Endodermal cell (in vitro differentiated cells): Measurements from ENCODE around the gene SLC22A14. TPM values are rescaled to one million over a fixed set of nuclear protein-coding genes. Genes with fewer than 3 reads are reported as not detected.
A peak's percentile ranks its signal among the peaks of the same experiment; 100 is the strongest.

Experiments used
- DNase-seq: peaks from one replicate; pipeline ENCODE4 v3.0.0-alpha.2; 2017
- H3K27ac ChIP-seq: 2 replicates; pipeline ENCODE4 v1.5.1; 2013; ENCODE audit warnings: mild to moderate bottlenecking, low read depth, low read length, moderate library complexity
- H3K27me3 ChIP-seq: 2 replicates; pipeline ENCODE4 v1.6.1; 2013; ENCODE audit warnings: mild to moderate bottlenecking, low read length, moderate library complexity; ENCODE audit not compliant: insufficient read depth, control insufficient read depth, poor library complexity, severe bottlenecking
- H3K36me3 ChIP-seq: 2 replicates; pipeline ENCODE4 v1.7.0; 2013; ENCODE audit warnings: mild to moderate bottlenecking, low read length, moderate library complexity; ENCODE audit not compliant: control insufficient read depth, insufficient read depth
- H3K4me1 ChIP-seq: one replicate; pipeline ENCODE4 v1.7.0; 2013; ENCODE audit warnings: low read length; ENCODE audit not compliant: control insufficient read depth, insufficient read depth
- H3K4me3 ChIP-seq: 2 replicates; pipeline ENCODE4 v1.5.1; 2013; ENCODE audit warnings: mild to moderate bottlenecking, low read length, moderate library complexity
- H3K9ac ChIP-seq: 2 replicates; pipeline ENCODE4 v1.6.1; 2013; ENCODE audit warnings: mild to moderate bottlenecking, low read length, moderate library complexity; ENCODE audit not compliant: poor library complexity, severe bottlenecking; ENCODE audit errors: extremely low read depth
- H3K9me3 ChIP-seq: 2 replicates; pipeline ENCODE4 v1.6.1; 2013; ENCODE audit warnings: mild to moderate bottlenecking, low read length, moderate library complexity; ENCODE audit not compliant: control insufficient read depth
- H3K27ac Mint-ChIP-seq: 2 replicates; pipeline ENCODE4 v1.8.0; 2020; ENCODE audit warnings: mixed read lengths
- H3K27me3 Mint-ChIP-seq: 2 replicates; pipeline ENCODE4 v1.8.0; 2021; ENCODE audit warnings: mild to moderate bottlenecking, mixed read lengths; ENCODE audit not compliant: insufficient read depth
- H3K36me3 Mint-ChIP-seq: 2 replicates; pipeline ENCODE4 v1.8.0; 2020; ENCODE audit warnings: low read depth, mixed read lengths
- H3K4me1 Mint-ChIP-seq: 2 replicates; pipeline ENCODE4 v1.8.0; 2020; ENCODE audit warnings: mixed read lengths
- H3K4me3 Mint-ChIP-seq: 2 replicates; pipeline ENCODE4 v1.8.0; 2020; ENCODE audit warnings: mild to moderate bottlenecking, moderate library complexity, mixed read lengths
- H3K9me3 Mint-ChIP-seq: 2 replicates; pipeline ENCODE4 v1.8.0; 2020; ENCODE audit warnings: mild to moderate bottlenecking, mixed read lengths
- CTCF ChIP-seq: fragments of 200-600 bp; sonication (generic); conservative IDR thresholded peaks from 2 replicates; pipeline ENCODE4 v1.5.0; 2021; ENCODE audit warnings: antibody characterized with exemption, mild to moderate bottlenecking
- WGBS, 2 experiments: methylation state at CpG; one replicate each; pipeline versions ENCODE4 v1.1.5 to v1.1.7; 2013; ENCODE audit warnings: missing lambda C conversion rate in 2 of 2, mixed read lengths in 1 of 2; ENCODE audit not compliant: insufficient coverage in 1 of 2, insufficient read length in 1 of 2; 5-methylcytosine and 5-hydroxymethylcytosine counted together
- long read RNA-seq, 4 experiments: library from polyadenylated mRNA in 2 of 4; library from RNA in 1 of 4; library from capped mRNA in 1 of 4; stranded (forward) in 3 of 4; unstranded in 1 of 4; transcript quantifications; one replicate each; pipeline ENCODE4 v2.0.0, GENCODE V29; 2020 to 2021; ENCODE audit warnings: inconsistent platforms in 1 of 4
- polyA plus RNA-seq, 2 experiments: library from polyadenylated mRNA; stranded (reverse); fragments of 50-300 nt; gene quantifications; one replicate each; pipeline ENCODE4 v1.2.3, GENCODE V29; 2013
- total RNA-seq, 2 donors: library from RNA; stranded (reverse); fragmentation: NEBNext Ultra II Directional in 1 of 2; extraction: Animal tissue kit (Norgen Biotek cat#: 25700) in 1 of 2; gene quantifications; 2 replicates in 1 of 2; 3 replicates in 1 of 2; pipeline ENCODE4 v1.2.1, GENCODE V29; 2021

The SLC22A14 gene
- under 1 TPM in 1 of 2 donors, not detected in 1; 0.20 TPM for total RNA-seq
- not detected for polyA plus RNA-seq (2013, experiment 1 of 2)
- polyA plus RNA-seq (2013, experiment 2 of 2) = not detected
- long read RNA-seq, experiment 1 = 0 reads
- long read RNA-seq, experiment 2 = 0 reads
- long read RNA-seq, experiment 3 = 0 reads
- long read RNA-seq, experiment 4 = 0 reads

GRCh38 chr3:38281895-38282686 lies at the start of gene SLC22A14:
TSS of gene SLC22A14 (plus strand) at chr3:38282294. CDS start at chr3:38306027, 23,733 bp downstream.
- Histone ChIP-seq H3K9ac (no peak within 1 kb of the TSS), H3K27ac (no peak within 1 kb of the TSS), H3K4me3 (peak within 1 kb of the TSS; percentile 9), H3K9me3 (peaks cover 13% of the 10 kb centered on the region), H3K27me3 (no peaks in the 10 kb centered on the region), H3K36me3 (no peaks in the 10 kb centered on the region), H3K4me1 (no peaks in the 10 kb centered on the region)
- no peak within 1 kb of the TSS for H3K4me3 Mint-ChIP-seq
- TF ChIP-seq CTCF = peak; percentile 72
- peak; percentile 78 for DNase-seq
- H3K36me3 Mint-ChIP-seq = no peaks in the 10 kb centered on the region
- peaks cover 6% of the 10 kb centered on the region for H3K4me1 Mint-ChIP-seq
- no peaks in the 10 kb centered on the region for H3K9me3 Mint-ChIP-seq
- H3K27ac Mint-ChIP-seq = peak within 1 kb of the TSS; percentile 42
- peaks cover 3% of the 10 kb centered on the region for H3K27me3 Mint-ChIP-seq
- 84 to 94% methylated on average over 8 to 14 of the region's 14 CpGs for WGBS, 2 experiments

- H3K4me1 Mint-ChIP-seq = no peaks in the 10 kb centered on the region
- Histone ChIP-seq H3K27ac (no peak overlapping the region), H3K9me3 (peaks cover 8% of the 10 kb centered on the region), H3K4me1 (no peaks in the 10 kb centered on the region), H3K27me3 (no peaks in the 10 kb centered on the region), H3K36me3 (peaks cover 68% of the 10 kb centered on the region), H3K9ac (no peak overlapping the region), H3K4me3 (no peak overlapping the region)
- H3K9me3 Mint-ChIP-seq = no peaks in the 10 kb centered on the region
- no peak for DNase-seq
- H3K27ac Mint-ChIP-seq = no peak overlapping the region
- 60 to 92% methylated on average over 1 to 2 of the region's 2 CpGs for WGBS, 2 experiments
- no peaks in the 10 kb centered on the region for H3K27me3 Mint-ChIP-seq
- peaks cover 60% of the 10 kb centered on the region for H3K36me3 Mint-ChIP-seq
- no peak for TF ChIP-seq CTCF
- no peak overlapping the region for H3K4me3 Mint-ChIP-seq
These were observed 49.4 kb upstream of the SLC22A14 start for GRCh38 chr3:38232701-38233100.

GRCh38 chr3:38235466-38235865 lies 46.6 kb upstream of the SLC22A14 start:
- no peak overlapping the region for H3K27ac ChIP-seq
- no peak overlapping the region for H3K9ac ChIP-seq
- H3K36me3 ChIP-seq = peaks cover 84% of the 10 kb centered on the region
- no peak for TF ChIP-seq CTCF
- no peaks in the 10 kb centered on the region for H3K27me3 Mint-ChIP-seq
- H3K9me3 ChIP-seq = peaks cover 26% of the 10 kb centered on the region
- no peak overlapping the region for H3K4me3 Mint-ChIP-seq
- H3K4me1 ChIP-seq = no peaks in the 10 kb centered on the region
- H3K27ac Mint-ChIP-seq = no peak overlapping the region
- no peak for DNase-seq
- no peaks in the 10 kb centered on the region for H3K4me1 Mint-ChIP-seq
- no peaks in the 10 kb centered on the region for H3K27me3 ChIP-seq
- H3K9me3 Mint-ChIP-seq = peaks cover 6% of the 10 kb centered on the region
- H3K4me3 ChIP-seq = no peak overlapping the region
- peaks cover 77% of the 10 kb centered on the region for H3K36me3 Mint-ChIP-seq
